ENCODE results near the gene ZCCHC10. TPM values are rescaled to one million over a fixed set of nuclear protein-coding genes. Genes with fewer than 3 reads are reported as not detected.
"Not testable (repeated sequence)": the region's sequence is repeated elsewhere in the genome, so short reads cannot be mapped to it uniquely, and the experiment has no call there.

Gene ZCCHC10
- total and polyA plus RNA-seq, 2 experiments from 2014 or later = 30.7 to 33.0 TPM

GRCh38 chr5:132961887-132962286 is 64.5 kb downstream of the ZCCHC10 start:
- peaks cover 55% of the 10 kb centered on the region for H4K20me1 ChIP-seq (ENCODE audit: insufficient read depth, poor library complexity, severe bottlenecking)

GRCh38 chr5:132961123-132961815 is 65.1 kb downstream of the ZCCHC10 start:
- peaks cover 61% of the 10 kb centered on the region for H4K20me1 ChIP-seq (ENCODE audit: insufficient read depth, poor library complexity, severe bottlenecking)
- H3K4me1 ChIP-seq (ENCODE audit: insufficient read depth) = peaks cover 16% of the 10 kb centered on the region
- not testable (repeated sequence) for H3K9me3 ChIP-seq (ENCODE audit: low read depth)

More at GRCh38 chr5:132961887-132962286, 64.5 kb downstream of the ZCCHC10 start:
- no peak for DNase-seq (ENCODE audit: low spot score)
- Histone ChIP-seq H3K36me3 (replicated peaks; ENCODE audit: insufficient read depth, low read depth) (no peaks in the 10 kb centered on the region), H3K27me3 (no peaks in the 10 kb centered on the region), H3K4me3 (peak overlapping the region; percentile 78), H3K4me2 (peak overlapping the region; percentile 82), H3K27ac (peak overlapping the region; percentile 99), H3K9me2 (replicated peaks; ENCODE audit: insufficient read depth) (no peaks in the 10 kb centered on the region), H3K9me3 (ENCODE audit: low read depth) (no peaks in the 10 kb centered on the region), H3K4me1 (ENCODE audit: insufficient read depth) (peaks cover 16% of the 10 kb centered on the region), H3K79me2 (peaks cover 63% of the 10 kb centered on the region), H2AFZ (no peak overlapping the region)
- TF ChIP-seq EZH2 (IDR thresholded peaks at IDR 0.05; ENCODE audit: borderline replicate concordance) (no peak), CTCF (IDR thresholded peaks at IDR 0.05; ENCODE audit: poor library complexity) (no peak)
- WGBS (ENCODE audit: low lambda C conversion rate, missing lambda C conversion rate) = 6% methylated on average over 5 of the region's 5 CpGs

GRCh38 chr5:132956166-132956799 is 70.1 kb downstream of the ZCCHC10 start:
- Histone ChIP-seq H3K4me1 (ENCODE audit: insufficient read depth) (peaks cover 18% of the 10 kb centered on the region), H4K20me1 (ENCODE audit: insufficient read depth, poor library complexity, severe bottlenecking) (peaks cover 98% of the 10 kb centered on the region)

More at GRCh38 chr5:132961123-132961815, 65.1 kb downstream of the ZCCHC10 start:
- Histone ChIP-seq H3K4me2 (peak overlapping the region; percentile 82), H3K4me3 (peak overlapping the region; percentile 78), H3K79me2 (peaks cover 69% of the 10 kb centered on the region), H3K27ac (peak overlapping the region; percentile 99)
- WGBS (ENCODE audit: low lambda C conversion rate, missing lambda C conversion rate) = 84% methylated on average over 11 of the region's 11 CpGs
- DNase-seq (ENCODE audit: low spot score); H3K27me3 ChIP-seq; H3K9me2 ChIP-seq (replicated peaks; ENCODE audit: insufficient read depth); H3K36me3 ChIP-seq (replicated peaks; ENCODE audit: insufficient read depth, low read depth); H2AFZ ChIP-seq: not testable (repeated sequence)

GRCh38 chr5:132953710-132954109 is 72.6 kb downstream of the ZCCHC10 start:
- H3K4me1 ChIP-seq (ENCODE audit: insufficient read depth) = peaks cover 3% of the 10 kb centered on the region
- no peaks in the 10 kb centered on the region for H3K9me2 ChIP-seq (replicated peaks; ENCODE audit: insufficient read depth)
- DNase-seq (ENCODE audit: low spot score) = no peak
- peaks cover 98% of the 10 kb centered on the region for H3K79me2 ChIP-seq
- H3K4me3 ChIP-seq = no peak overlapping the region
- TF ChIP-seq CTCF (IDR thresholded peaks at IDR 0.05; ENCODE audit: poor library complexity) = no peak
- TF ChIP-seq EZH2phosphoT487 (IDR thresholded peaks at IDR 0.05; ENCODE audit: low read depth, severe bottlenecking, unreplicated experiment) = no peak
- no peaks in the 10 kb centered on the region for H3K9me3 ChIP-seq (ENCODE audit: low read depth)
- peak overlapping the region; percentile 21 for H3K4me2 ChIP-seq
- no peak overlapping the region for H2AFZ ChIP-seq
- H4K20me1 ChIP-seq (ENCODE audit: insufficient read depth, poor library complexity, severe bottlenecking) = peaks cover 98% of the 10 kb centered on the region
- H3K36me3 ChIP-seq (replicated peaks; ENCODE audit: insufficient read depth, low read depth) = no peaks in the 10 kb centered on the region
- no peaks in the 10 kb centered on the region for H3K27me3 ChIP-seq
- peak overlapping the region; percentile 30 for H3K27ac ChIP-seq
- WGBS (ENCODE audit: low lambda C conversion rate, missing lambda C conversion rate) = 63% methylated on average over 6 of the region's 6 CpGs

More at GRCh38 chr5:132956166-132956799, 70.1 kb downstream of the ZCCHC10 start:
- WGBS (ENCODE audit: low lambda C conversion rate, missing lambda C conversion rate) = 87% methylated on average over 6 of the region's 6 CpGs
- H3K27me3 ChIP-seq; H2AFZ ChIP-seq; DNase-seq (ENCODE audit: low spot score); H3K9me3 ChIP-seq (ENCODE audit: low read depth); H3K4me2 ChIP-seq; H3K4me3 ChIP-seq; H3K27ac ChIP-seq; H3K9me2 ChIP-seq (replicated peaks; ENCODE audit: insufficient read depth); H3K36me3 ChIP-seq (replicated peaks; ENCODE audit: insufficient read depth, low read depth): not testable (repeated sequence)
- H3K79me2 ChIP-seq = peaks cover 98% of the 10 kb centered on the region

All from hepatocyte (in vitro differentiated cells).